Stimulated activated naive CD8-positive, alpha-beta T cell treated with anti-CD3 and anti-CD28 coated beads, Interleukin-15, Interleukin-2, amounts not matched to agents 100 ng/mL and 50 ng/mL, for 24 hours (primary cell): ENCODE data around the gene ALKBH8.
A peak's percentile ranks its signal among the peaks of the same experiment; 100 is the strongest.
"Not testable (repeated sequence)": the region's sequence is repeated elsewhere in the genome, so short reads cannot be mapped to it uniquely, and the experiment has no call there.

Experiments
- H3K27ac Mint-ChIP-seq: one replicate; pipeline ENCODE4 v1.8.0; 2021; ENCODE audit warnings: mild to moderate bottlenecking, mixed read lengths
- H3K27me3 Mint-ChIP-seq: one replicate; pipeline ENCODE4 v1.8.0; 2021; ENCODE audit warnings: mixed read lengths
- H3K36me3 Mint-ChIP-seq: one replicate; pipeline ENCODE4 v1.8.0; 2021; ENCODE audit warnings: low read depth, mixed read lengths
- H3K4me1 Mint-ChIP-seq: one replicate; pipeline ENCODE4 v1.8.0; 2021; ENCODE audit warnings: low read depth, mixed read lengths
- H3K4me3 Mint-ChIP-seq: one replicate; pipeline ENCODE4 v1.8.0; 2021; ENCODE audit warnings: mild to moderate bottlenecking, mixed read lengths
- H3K9me3 Mint-ChIP-seq: one replicate; pipeline ENCODE4 v1.8.0; 2021; ENCODE audit warnings: mixed read lengths

The ALKBH8 gene

GRCh38 chr11:107562647-107563208, 2.8 kb downstream of the ALKBH8 start:
- no peaks in the 10 kb centered on the region for H3K9me3 Mint-ChIP-seq
- peak overlapping the region; percentile 80 for H3K27ac Mint-ChIP-seq
- peaks cover 70% of the 10 kb centered on the region for H3K4me1 Mint-ChIP-seq
- peak overlapping the region; percentile 58 for H3K4me3 Mint-ChIP-seq
- H3K27me3 Mint-ChIP-seq, result no peaks in the 10 kb centered on the region
- peaks cover 26% of the 10 kb centered on the region for H3K36me3 Mint-ChIP-seq

GRCh38 chr11:107561688-107562087, 3.8 kb downstream of the ALKBH8 start:
- Mint-ChIP-seq H3K27ac (peak overlapping the region; percentile 56), H3K9me3 (no peaks in the 10 kb centered on the region), H3K36me3 (peaks cover 26% of the 10 kb centered on the region), H3K27me3 (no peaks in the 10 kb centered on the region), H3K4me3 (peak overlapping the region; percentile 24), H3K4me1 (peaks cover 62% of the 10 kb centered on the region)

GRCh38 chr11:107550304-107550703, 15.2 kb downstream of the ALKBH8 start:
- Mint-ChIP-seq H3K4me3 (no peak overlapping the region), H3K36me3 (peaks cover 64% of the 10 kb centered on the region), H3K9me3 (no peaks in the 10 kb centered on the region), H3K27me3 (no peaks in the 10 kb centered on the region), H3K4me1 (peaks cover 4% of the 10 kb centered on the region), H3K27ac (no peak overlapping the region)

GRCh38 chr11:107549954-107550285, 15.6 kb downstream of the ALKBH8 start:
- Mint-ChIP-seq H3K36me3 (peaks cover 63% of the 10 kb centered on the region), H3K4me1 (peaks cover 8% of the 10 kb centered on the region), H3K27me3 (no peaks in the 10 kb centered on the region), H3K27ac (no peak overlapping the region), H3K9me3 (no peaks in the 10 kb centered on the region), H3K4me3 (no peak overlapping the region)

GRCh38 chr11:107549253-107549953, 16.1 kb downstream of the ALKBH8 start:
- H3K27me3 Mint-ChIP-seq, result no peaks in the 10 kb centered on the region
- H3K4me1 Mint-ChIP-seq, result peaks cover 11% of the 10 kb centered on the region
- H3K4me3 Mint-ChIP-seq, result no peak overlapping the region
- no peaks in the 10 kb centered on the region for H3K9me3 Mint-ChIP-seq
- H3K27ac Mint-ChIP-seq, result no peak overlapping the region
- peaks cover 69% of the 10 kb centered on the region for H3K36me3 Mint-ChIP-seq

GRCh38 chr11:107547961-107548360, 17.6 kb downstream of the ALKBH8 start:
- Mint-ChIP-seq H3K4me3 (no peak overlapping the region), H3K27me3 (no peaks in the 10 kb centered on the region), H3K9me3 (no peaks in the 10 kb centered on the region), H3K36me3 (peaks cover 67% of the 10 kb centered on the region), H3K4me1 (peaks cover 11% of the 10 kb centered on the region), H3K27ac (no peak overlapping the region)

- H3K27ac Mint-ChIP-seq, result no peak overlapping the region
These were observed 20.4 kb downstream of the ALKBH8 start for GRCh38 chr11:107545101-107545514.

GRCh38 chr11:107538821-107539220, 26.7 kb downstream of the ALKBH8 start:
- Mint-ChIP-seq H3K36me3 (peaks cover 64% of the 10 kb centered on the region), H3K27me3 (no peaks in the 10 kb centered on the region), H3K4me1 (peaks cover 4% of the 10 kb centered on the region), H3K27ac (no peak overlapping the region), H3K9me3 (no peaks in the 10 kb centered on the region), H3K4me3 (no peak overlapping the region)

More at GRCh38 chr11:107545101-107545514, 20.4 kb downstream of the ALKBH8 start:
- H3K4me1 Mint-ChIP-seq, result peaks cover 11% of the 10 kb centered on the region
- no peaks in the 10 kb centered on the region for H3K9me3 Mint-ChIP-seq
- H3K4me3 Mint-ChIP-seq, result no peak overlapping the region
- H3K27me3 Mint-ChIP-seq, result no peaks in the 10 kb centered on the region
- peaks cover 66% of the 10 kb centered on the region for H3K36me3 Mint-ChIP-seq

- Mint-ChIP-seq H3K36me3 (peaks cover 67% of the 10 kb centered on the region), H3K4me1 (peaks cover 4% of the 10 kb centered on the region), H3K27ac (no peak overlapping the region), H3K27me3 (no peaks in the 10 kb centered on the region), H3K9me3 (no peaks in the 10 kb centered on the region), H3K4me3 (no peak overlapping the region)
These were observed 27.3 kb downstream of the ALKBH8 start for GRCh38 chr11:107538239-107538638.

GRCh38 chr11:107537155-107537554, 28.4 kb downstream of the ALKBH8 start:
- peaks cover 60% of the 10 kb centered on the region for H3K36me3 Mint-ChIP-seq
- H3K4me1 Mint-ChIP-seq, H3K27ac Mint-ChIP-seq, H3K9me3 Mint-ChIP-seq, H3K4me3 Mint-ChIP-seq, H3K27me3 Mint-ChIP-seq: not testable (repeated sequence)

GRCh38 chr11:107526197-107526596, 39.3 kb downstream of the ALKBH8 start:
- H3K36me3 Mint-ChIP-seq, result peaks cover 59% of the 10 kb centered on the region

GRCh38 chr11:107508858-107509244, 56.7 kb downstream of the ALKBH8 start:
- Mint-ChIP-seq H3K4me1 (no peaks in the 10 kb centered on the region), H3K27ac (no peak overlapping the region), H3K9me3 (no peaks in the 10 kb centered on the region), H3K4me3 (no peak overlapping the region), H3K27me3 (no peaks in the 10 kb centered on the region), H3K36me3 (peaks cover 51% of the 10 kb centered on the region)

More at GRCh38 chr11:107526197-107526596, 39.3 kb downstream of the ALKBH8 start:
- Mint-ChIP-seq H3K9me3 (no peaks in the 10 kb centered on the region), H3K4me3 (no peak overlapping the region), H3K4me1 (no peaks in the 10 kb centered on the region), H3K27me3 (no peaks in the 10 kb centered on the region), H3K27ac (no peak overlapping the region)

- H3K4me1 Mint-ChIP-seq, result no peaks in the 10 kb centered on the region
- H3K9me3 Mint-ChIP-seq, result no peaks in the 10 kb centered on the region
- peaks cover 53% of the 10 kb centered on the region for H3K36me3 Mint-ChIP-seq
- H3K27ac Mint-ChIP-seq, result no peak overlapping the region
- H3K4me3 Mint-ChIP-seq, result no peak overlapping the region
- no peaks in the 10 kb centered on the region for H3K27me3 Mint-ChIP-seq
These were observed 57.2 kb downstream of the ALKBH8 start for GRCh38 chr11:107508201-107508857.

GRCh38 chr11:107505647-107506225, 59.8 kb downstream of the ALKBH8 start:
- Mint-ChIP-seq H3K36me3 (peaks cover 62% of the 10 kb centered on the region), H3K9me3 (peaks cover 11% of the 10 kb centered on the region), H3K4me3 (no peak overlapping the region), H3K27me3 (no peaks in the 10 kb centered on the region), H3K4me1 (no peaks in the 10 kb centered on the region), H3K27ac (no peak overlapping the region)

- no peak overlapping the region for H3K27ac Mint-ChIP-seq
- H3K9me3 Mint-ChIP-seq, result peaks cover 11% of the 10 kb centered on the region
- peaks cover 58% of the 10 kb centered on the region for H3K36me3 Mint-ChIP-seq
- no peak overlapping the region for H3K4me3 Mint-ChIP-seq
- no peaks in the 10 kb centered on the region for H3K27me3 Mint-ChIP-seq
- H3K4me1 Mint-ChIP-seq, result no peaks in the 10 kb centered on the region
These were observed 60.6 kb downstream of the ALKBH8 start for GRCh38 chr11:107504981-107505380.
